ENCODE measurements around the gene CADPS.

GRCh38 chr3:62676689-62677271 is 198.4 kb downstream of the CADPS start:
- TF ChIP-seq EZH2 (IDR thresholded peaks at IDR 0.05; ENCODE audit: low read depth) (no peak), CTCF (conservative IDR thresholded peaks at IDR 0.05) (no peak)

All from PC-9 (cell line).